HepG2 (cell line): ENCODE results near the gene ITGA6. TPM values are rescaled to one million over a fixed set of nuclear protein-coding genes. Genes with fewer than 3 reads are reported as not detected.

Experiments used
- CBX5 ChIP-seq: sonication (generic); formaldehyde crosslinking; IDR thresholded peaks from 2 replicates; pipeline ENCODE4 v1.4.0; 2020; ENCODE audit warnings: missing genetic modification reagents, borderline replicate concordance
- FOXA1 ChIP-seq, 2 experiments: fragments of 450-650 bp in 1 of 2; sonication (generic) in 1 of 2; formaldehyde crosslinking in 1 of 2; IDR thresholded peaks; 2 replicates each; pipeline versions ENCODE4 v1.4.0 to v1.6.1; 2016 to 2020; ENCODE audit warnings: missing genetic modification reagents in 1 of 2
- GABPB1 ChIP-seq: IDR thresholded peaks from 2 replicates; pipeline ENCODE4 v1.6.1; 2016; ENCODE audit warnings: mild to moderate bottlenecking, missing genetic modification reagents, moderate library complexity, missing compliant biosample characterization
- GFI1 ChIP-seq: sonication (generic); formaldehyde crosslinking; IDR thresholded peaks from 2 replicates; pipeline ENCODE4 v1.5.0; 2020; ENCODE audit warnings: missing genetic modification reagents, mild to moderate bottlenecking, borderline replicate concordance
- HOXA7 ChIP-seq: sonication (generic); formaldehyde crosslinking; IDR thresholded peaks from 2 replicates; pipeline ENCODE4 v1.8.1; 2022; ENCODE audit warnings: mild to moderate bottlenecking, missing genetic modification reagents, moderate library complexity
- KAT7 ChIP-seq: IDR thresholded peaks from 2 replicates; pipeline ENCODE4 v1.6.1; 2018; ENCODE audit warnings: borderline replicate concordance, missing compliant biosample characterization
- KDM2A ChIP-seq: sonication (generic); formaldehyde crosslinking; IDR thresholded peaks from 2 replicates; pipeline ENCODE4 v1.4.0; 2020; ENCODE audit warnings: low read depth, missing genetic modification reagents, borderline replicate concordance
- PAX8 ChIP-seq: sonication (generic); formaldehyde crosslinking; IDR thresholded peaks from 2 replicates; pipeline ENCODE4 v1.8.0; 2022; ENCODE audit warnings: mild to moderate bottlenecking, missing genetic modification reagents, borderline replicate concordance
- PBX3 ChIP-seq: sonication (generic); formaldehyde crosslinking; IDR thresholded peaks from 2 replicates; pipeline ENCODE4 v1.8.1; 2023; ENCODE audit warnings: missing genetic modification reagents, inconsistent platforms, borderline replicate concordance
- RBFOX2 ChIP-seq: fragments of 200-400 bp; formaldehyde crosslinking; IDR thresholded peaks from 2 replicates; pipeline ENCODE4 v1.6.1; 2017; ENCODE audit warnings: low read depth, mild to moderate bottlenecking, low read length
- REXO4 ChIP-seq: sonication (generic); formaldehyde crosslinking; IDR thresholded peaks from 2 replicates; pipeline ENCODE4 v1.8.0; 2022; ENCODE audit warnings: missing genetic modification reagents, mild to moderate bottlenecking, borderline replicate concordance
- SRY ChIP-seq: sonication (generic); formaldehyde crosslinking; IDR thresholded peaks from 2 replicates; pipeline ENCODE4 v1.8.0; 2022; ENCODE audit warnings: mild to moderate bottlenecking, missing genetic modification reagents
- ZBTB20 ChIP-seq: sonication (generic); formaldehyde crosslinking; IDR thresholded peaks from 2 replicates; pipeline ENCODE4 v1.8.1; 2023; ENCODE audit warnings: missing genetic modification reagents, low read depth, mild to moderate bottlenecking, borderline replicate concordance
- ZBTB33 ChIP-seq: sonication (generic); formaldehyde crosslinking; IDR thresholded peaks from 2 replicates; pipeline ENCODE4 v1.4.0; 2020; ENCODE audit warnings: missing genetic modification reagents
- ZFP36 ChIP-seq: fragments of 150-350 bp; IDR thresholded peaks from 2 replicates; pipeline ENCODE4 v1.6.1; 2018; ENCODE audit warnings: borderline replicate concordance, low read length, low read depth; ENCODE audit not compliant: partially characterized antibody
- ZNF530 ChIP-seq: sonication (generic); formaldehyde crosslinking; IDR thresholded peaks from 2 replicates; pipeline ENCODE4 v1.5.0; 2020; ENCODE audit warnings: low read depth, mild to moderate bottlenecking, missing genetic modification reagents
- ZNF614 ChIP-seq: IDR thresholded peaks from 2 replicates; pipeline ENCODE4 v1.6.1; 2018; ENCODE audit warnings: missing biosample characterization, missing genetic modification reagents, inconsistent platforms, borderline replicate concordance
- ZNF703 ChIP-seq: sonication (generic); formaldehyde crosslinking; IDR thresholded peaks from 2 replicates; pipeline ENCODE4 v1.5.1; 2020; ENCODE audit warnings: missing genetic modification reagents, mild to moderate bottlenecking, moderate library complexity, borderline replicate concordance
- ZNF747 ChIP-seq: sonication (generic); formaldehyde crosslinking; IDR thresholded peaks from 2 replicates; pipeline ENCODE4 v1.8.1; 2023; ENCODE audit warnings: missing genetic modification reagents, mild to moderate bottlenecking, borderline replicate concordance
- ZNF766 ChIP-seq: sonication (generic); formaldehyde crosslinking; IDR thresholded peaks from 2 replicates; pipeline ENCODE4 v1.5.0; 2020; ENCODE audit warnings: missing genetic modification reagents, borderline replicate concordance
- ZNF772 ChIP-seq: sonication (generic); formaldehyde crosslinking; IDR thresholded peaks from 2 replicates; pipeline ENCODE4 v1.5.0; 2020; ENCODE audit warnings: mild to moderate bottlenecking, missing genetic modification reagents
- ZNF839 ChIP-seq: sonication (generic); formaldehyde crosslinking; IDR thresholded peaks from 2 replicates; pipeline ENCODE4 v1.4.0; 2020; ENCODE audit warnings: missing genetic modification reagents, mild to moderate bottlenecking, borderline replicate concordance
- ZSCAN22 ChIP-seq: sonication (generic); formaldehyde crosslinking; IDR thresholded peaks from 2 replicates; pipeline ENCODE4 v1.4.0; 2020; ENCODE audit warnings: mild to moderate bottlenecking, missing genetic modification reagents
- polyA plus RNA-seq, 8 experiments: library from polyadenylated mRNA; depleted of rRNA in 3 of 8; stranded (reverse) in 7 of 8; unstranded in 1 of 8; fragments of >200 nt; fragmentation: Illumina TruSeq in 4 of 8; extraction: Trizol in 4 of 8; gene quantifications; 2 replicates each; pipeline versions ENCODE4 v1.2.1 to v1.2.3, GENCODE V29; 2011 to 2016; ENCODE audit warnings: low read depth in 4 of 8, missing spikeins in 1 of 8, mixed read lengths in 1 of 8; ENCODE audit not compliant: insufficient read depth in 1 of 8
- total RNA-seq, 5 experiments: library from RNA; depleted of rRNA; stranded (reverse); fragments of >200 nt; fragmentation: Illumina TruSeq; extraction: Trizol; gene quantifications; 2 replicates each; pipeline ENCODE4 v1.2.3, GENCODE V29; 2016; ENCODE audit warnings: low read depth in 1 of 5
- TF ChIP-seq, protein P1 (sequence below): sonication (generic); formaldehyde crosslinking; IDR thresholded peaks from 2 replicates; pipeline ENCODE4 v1.9.0; 2021; ENCODE audit warnings: missing genetic modification reagents, borderline replicate concordance

Gene ITGA6
- total and polyA plus RNA-seq, 2 of the 13 experiments (the other 11 are each of a cell fraction or from before 2014, with no cell fraction given), result 24.0 to 92.5 TPM

DNA sequence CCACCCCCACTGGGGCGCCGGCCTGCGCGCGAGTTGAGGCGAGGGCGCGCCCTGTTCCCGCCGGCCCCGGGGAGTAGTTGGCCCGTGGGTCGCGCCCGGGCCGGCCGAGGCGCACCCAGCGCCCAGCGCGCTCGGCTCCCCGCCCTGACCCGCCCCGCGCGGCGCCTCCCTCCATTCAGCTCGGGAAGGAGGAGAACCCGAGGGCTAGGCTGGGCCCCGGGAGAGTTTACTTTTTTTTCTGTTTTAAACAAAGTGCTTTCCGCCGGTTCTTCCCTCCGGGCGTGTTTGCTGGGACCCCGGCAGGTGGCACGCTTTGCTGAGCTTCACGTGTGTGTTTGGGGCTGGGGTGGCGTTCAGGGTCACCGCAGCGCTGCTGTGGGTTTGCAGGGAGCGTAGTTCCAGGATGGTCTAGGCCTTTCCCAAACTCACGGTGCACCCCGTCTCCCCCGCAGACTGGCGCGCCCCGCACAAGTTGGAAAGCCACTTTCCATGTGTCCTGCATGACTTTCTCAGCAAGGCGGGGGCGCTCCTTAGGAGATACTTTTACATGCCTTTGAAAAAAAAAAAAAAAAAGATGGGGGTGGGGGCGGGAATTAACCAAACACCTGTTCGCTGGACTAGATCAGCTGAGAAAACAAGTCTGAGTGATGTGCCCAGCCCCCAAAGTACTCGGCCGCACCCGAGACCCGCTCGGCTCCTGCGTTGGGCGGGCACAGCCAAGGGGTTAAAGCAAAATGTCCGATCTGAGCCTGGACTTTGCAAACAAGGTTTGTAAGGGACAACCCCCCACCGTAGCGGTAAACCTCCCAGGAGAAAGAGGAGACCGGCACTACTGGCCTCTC is 825 bp downstream of the ITGA6 start (continued):
- TF ChIP-seq ZNF747 (CRISPR knock-in tag) (no peak), ZNF703 (CRISPR knock-in tag) (no peak; the same call in 1 of the 2 replicates), SRY (0 out of 2 replicates have a peak, but pooled peaks have one; percentile 50), ZNF530 (CRISPR knock-in tag) (no peak), CBX5 (peak; percentile 25; the same call in 1 of the 2 replicates), PBX3 (CRISPR knock-in tag) (no peak), ZSCAN22 (no peak), ZNF839 (CRISPR knock-in tag) (no peak), ZBTB20 (no peak), ZNF614 (CRISPR knock-in tag) (no peak), KDM2A (CRISPR knock-in tag) (peak; percentile 64), GABPB1 (no peak), KAT7 (CRISPR knock-in tag) (no peak), ZNF766 (CRISPR knock-in tag) (no peak), ZNF772 (CRISPR knock-in tag) (no peak), REXO4 (CRISPR knock-in tag) (no peak), RBFOX2 (no peak; the same call in 1 of the 2 replicates), PAX8 (no peak), HOXA7 (CRISPR knock-in tag) (no peak), ZFP36 (no peak), FOXA1 (IDR thresholded peaks at IDR 0.05) (no peak), FOXA1 (CRISPR knock-in tag; IDR thresholded peaks at IDR 0.05) (peak; percentile 27; the same call in 1 of the 2 replicates), ZBTB33 (no peak), GFI1 (CRISPR knock-in tag) (no peak; the same call in 1 of the 2 replicates)
- TF ChIP-seq, protein P1, sequence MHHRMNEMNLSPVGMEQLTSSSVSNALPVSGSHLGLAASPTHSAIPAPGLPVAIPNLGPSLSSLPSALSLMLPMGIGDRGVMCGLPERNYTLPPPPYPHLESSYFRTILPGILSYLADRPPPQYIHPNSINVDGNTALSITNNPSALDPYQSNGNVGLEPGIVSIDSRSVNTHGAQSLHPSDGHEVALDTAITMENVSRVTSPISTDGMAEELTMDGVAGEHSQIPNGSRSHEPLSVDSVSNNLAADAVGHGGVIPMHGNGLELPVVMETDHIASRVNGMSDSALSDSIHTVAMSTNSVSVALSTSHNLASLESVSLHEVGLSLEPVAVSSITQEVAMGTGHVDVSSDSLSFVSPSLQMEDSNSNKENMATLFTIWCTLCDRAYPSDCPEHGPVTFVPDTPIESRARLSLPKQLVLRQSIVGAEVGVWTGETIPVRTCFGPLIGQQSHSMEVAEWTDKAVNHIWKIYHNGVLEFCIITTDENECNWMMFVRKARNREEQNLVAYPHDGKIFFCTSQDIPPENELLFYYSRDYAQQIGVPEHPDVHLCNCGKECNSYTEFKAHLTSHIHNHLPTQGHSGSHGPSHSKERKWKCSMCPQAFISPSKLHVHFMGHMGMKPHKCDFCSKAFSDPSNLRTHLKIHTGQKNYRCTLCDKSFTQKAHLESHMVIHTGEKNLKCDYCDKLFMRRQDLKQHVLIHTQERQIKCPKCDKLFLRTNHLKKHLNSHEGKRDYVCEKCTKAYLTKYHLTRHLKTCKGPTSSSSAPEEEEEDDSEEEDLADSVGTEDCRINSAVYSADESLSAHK, result no peak
